Gastroesophageal sphincter (tissue), 4 donors: ENCODE results near the gene ZNF436. TPM values are rescaled to one million over a fixed set of nuclear protein-coding genes. Genes with fewer than 3 reads are reported as not detected.

Experiments used
- ATAC-seq: fragments of 150-250 bp; one replicate; pipeline ENCODE4 v1.9.1; 2016; ENCODE audit warnings: mild to moderate bottlenecking, moderate library complexity
- H3K27ac ChIP-seq, 4 donors: fragments of 200-600 bp; sonication (generic) in 3 of 4; 1 replicate in 3 of 4; 2 replicates in 1 of 4; pipeline ENCODE4 v1.5.1; 2016 to 2019
- H3K27me3 ChIP-seq: fragments of 200-600 bp; sonication (generic); one replicate; pipeline ENCODE4 v1.5.1; 2019
- H3K36me3 ChIP-seq, 2 donors: fragments of 200-600 bp; sonication (generic); one replicate each; pipeline ENCODE4 v1.5.1; 2019; ENCODE audit warnings: control low read depth in 1 of 2
- H3K4me1 ChIP-seq, 3 donors: fragments of 200-600 bp; sonication (generic); 1 replicate in 2 of 3; 2 replicates in 1 of 3; pipeline ENCODE4 v1.5.1; 2016 to 2019; ENCODE audit warnings: control low read depth in 2 of 3
- H3K4me3 ChIP-seq, 2 donors: fragments of 200-600 bp; sonication (generic); one replicate each; pipeline ENCODE4 v1.5.1; 2019; ENCODE audit warnings: mild to moderate bottlenecking in 1 of 2, moderate library complexity in 1 of 2
- H3K9me3 ChIP-seq, 3 donors: fragments of 200-600 bp; sonication (generic); one replicate each; pipeline ENCODE4 v1.5.1; 2017 to 2019; ENCODE audit warnings: control low read depth in 2 of 3
- CTCF ChIP-seq, 4 experiments: fragments of 200-600 bp in 2 of 4; fragments of 450-650 bp in 2 of 4; sonication (generic) in 1 of 4; IDR thresholded peaks; one replicate each; pipeline ENCODE4 v1.5.1; 2017 to 2019; ENCODE audit warnings: antibody characterized with exemption in 4 of 4, mild to moderate bottlenecking in 2 of 4, moderate library complexity in 2 of 4
- EP300 ChIP-seq: sonication (generic); formaldehyde crosslinking; IDR thresholded peaks from one replicate; pipeline ENCODE4 v1.6.1; 2017; ENCODE audit warnings: antibody characterized with exemption, mild to moderate bottlenecking
- POLR2A ChIP-seq, 2 donors: fragments of 450-650 bp; IDR thresholded peaks; one replicate each; pipeline ENCODE4 v1.6.1; 2017; ENCODE audit warnings: antibody characterized with exemption in 2 of 2, mild to moderate bottlenecking in 2 of 2, moderate library complexity in 1 of 2
- POLR2AphosphoS5 ChIP-seq: sonication (generic); formaldehyde crosslinking; IDR thresholded peaks from one replicate; pipeline ENCODE4 v1.6.1; 2017; ENCODE audit warnings: antibody characterized with exemption
- WGBS, 2 donors: methylation state at CpG; one replicate each; pipeline ENCODE4 v1.1.5; 2018; ENCODE audit warnings: low coverage in 1 of 2; 5-methylcytosine and 5-hydroxymethylcytosine counted together
- total RNA-seq, 4 donors: library from RNA; depleted of rRNA; stranded (reverse); fragments of >200 nt; gene quantifications; one replicate each; pipeline ENCODE4 v1.1.0, GENCODE V29; 2016

The ZNF436 gene
- total RNA-seq, 4 donors from 2014 or later = 14.9 to 18.8 (median 16.6) TPM

DNA sequence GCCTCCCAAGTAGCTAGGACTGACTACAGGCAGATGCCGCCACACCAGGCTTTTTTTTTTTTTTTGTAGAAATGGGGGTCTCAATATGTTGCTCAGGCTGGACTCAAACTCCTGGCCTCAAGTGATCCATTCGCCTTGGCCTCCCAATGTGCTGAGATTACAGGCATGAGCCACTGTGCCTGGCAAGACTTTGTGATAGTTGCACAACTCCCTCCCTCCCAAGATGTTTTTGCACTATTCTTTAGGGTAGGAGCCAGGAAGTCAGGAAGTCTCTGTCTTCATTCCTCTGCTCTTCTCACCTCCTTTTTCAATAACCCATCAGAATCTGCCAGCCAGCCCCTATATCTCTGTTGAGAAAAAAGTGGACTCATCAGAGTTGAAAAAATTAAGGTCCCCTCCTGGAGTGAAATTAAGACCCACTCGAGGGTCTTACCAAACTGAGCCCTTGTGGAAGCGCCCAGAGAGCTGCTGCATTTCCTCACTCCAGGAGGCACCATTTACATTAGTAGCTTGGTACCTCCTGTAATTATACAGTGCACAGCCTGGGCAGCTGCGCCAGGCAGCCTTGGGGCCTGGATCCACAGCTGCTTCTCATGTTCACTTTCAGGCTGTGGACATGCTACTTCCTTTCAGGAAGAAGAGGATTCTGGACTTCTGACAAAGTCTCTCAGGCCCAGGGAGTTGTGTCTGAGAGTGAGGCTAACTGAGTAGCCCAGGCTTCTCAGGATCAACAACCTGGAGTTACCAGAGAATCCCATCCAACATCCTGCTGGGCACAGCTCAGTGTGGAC is 30.9 kb upstream of the ZNF436 start:
- TF ChIP-seq CTCF (IDR thresholded peaks at IDR 0.05) (no peak), EP300 (no peak), POLR2AphosphoS5 (no peak), POLR2A (IDR thresholded peaks at IDR 0.05) (no peak)
- peak overlapping the region in 3 of 4 donors; percentile 53 to 79 (median 75) for H3K27ac ChIP-seq
- peak; percentile 61 for ATAC-seq
- no peaks in the 10 kb centered on the region for H3K9me3 ChIP-seq
- WGBS, 2 donors = 65 to 78% methylated on average over 3 of the region's 5 CpGs
- peaks cover 0 to 55% of the 10 kb centered on the region in 2 donors for H3K36me3 ChIP-seq
- H3K4me1 ChIP-seq = peaks cover 2 to 50% (median 21%) of the 10 kb centered on the region in 3 donors
- H3K4me3 ChIP-seq = no peak overlapping the region
- no peaks in the 10 kb centered on the region for H3K27me3 ChIP-seq

GRCh38 chr1:23399229-23399628 is 29.6 kb upstream of the ZNF436 start:
- no peaks in the 10 kb centered on the region for H3K27me3 ChIP-seq
- 80 to 100% methylated on average over 1 of the region's 1 CpG for WGBS, 2 donors
- peaks cover 0 to 63% of the 10 kb centered on the region in 2 donors for H3K36me3 ChIP-seq
- H3K4me1 ChIP-seq = peaks cover 2 to 57% (median 25%) of the 10 kb centered on the region in 3 donors
- no peak overlapping the region for H3K4me3 ChIP-seq
- no peak for ATAC-seq
- TF ChIP-seq POLR2AphosphoS5 (no peak), EP300 (no peak), CTCF (IDR thresholded peaks at IDR 0.05) (no peak), POLR2A (IDR thresholded peaks at IDR 0.05) (no peak)
- no peak overlapping the region for H3K27ac ChIP-seq
- no peaks in the 10 kb centered on the region for H3K9me3 ChIP-seq

DNA sequence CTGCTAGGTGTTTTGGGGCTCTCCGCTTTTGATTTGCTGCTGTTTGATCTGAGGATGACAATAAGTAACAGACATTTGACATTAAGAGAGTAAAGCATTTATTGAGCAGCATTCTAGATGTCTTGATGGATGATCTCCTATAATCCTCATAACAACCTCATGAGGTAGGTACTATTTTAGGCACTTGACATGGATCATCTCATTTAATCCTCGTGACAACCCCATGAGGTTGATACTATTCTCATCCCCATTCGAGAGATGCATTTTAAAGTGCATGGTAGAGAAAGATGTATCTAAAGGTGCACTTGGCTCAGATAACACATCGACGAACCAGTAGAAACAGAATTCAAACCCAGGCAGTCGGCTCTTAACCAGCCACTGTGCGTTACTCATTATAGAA is 28.3 kb upstream of the ZNF436 start:
- no peak for ATAC-seq
- WGBS, 2 donors = 86 to 93% methylated on average over 6 to 7 of the region's 7 CpGs
- Histone ChIP-seq H3K4me3 (no peak overlapping the region), H3K27ac (no peak overlapping the region), H3K27me3 (no peaks in the 10 kb centered on the region), H3K4me1 (peaks cover 0 to 55% (median 20%) of the 10 kb centered on the region in 3 donors), H3K9me3 (no peaks in the 10 kb centered on the region), H3K36me3 (peaks cover 0 to 76% of the 10 kb centered on the region in 2 donors)
- TF ChIP-seq CTCF (IDR thresholded peaks at IDR 0.05) (no peak), EP300 (no peak), POLR2AphosphoS5 (no peak), POLR2A (IDR thresholded peaks at IDR 0.05) (no peak)

GRCh38 chr1:23396380-23396779 is 26.7 kb upstream of the ZNF436 start:
- ATAC-seq = no peak
- no peak overlapping the region for H3K27ac ChIP-seq
- no peaks in the 10 kb centered on the region for H3K27me3 ChIP-seq
- peaks cover 0 to 62% of the 10 kb centered on the region in 2 donors for H3K36me3 ChIP-seq
- 67 to 93% methylated on average over 1 to 2 of the region's 2 CpGs for WGBS, 2 donors
- H3K4me3 ChIP-seq = no peak overlapping the region
- no peaks in the 10 kb centered on the region for H3K9me3 ChIP-seq
- TF ChIP-seq POLR2A (IDR thresholded peaks at IDR 0.05) (no peak), EP300 (no peak), POLR2AphosphoS5 (no peak)
- peaks cover 0 to 44% (median 17%) of the 10 kb centered on the region in 3 donors for H3K4me1 ChIP-seq

DNA sequence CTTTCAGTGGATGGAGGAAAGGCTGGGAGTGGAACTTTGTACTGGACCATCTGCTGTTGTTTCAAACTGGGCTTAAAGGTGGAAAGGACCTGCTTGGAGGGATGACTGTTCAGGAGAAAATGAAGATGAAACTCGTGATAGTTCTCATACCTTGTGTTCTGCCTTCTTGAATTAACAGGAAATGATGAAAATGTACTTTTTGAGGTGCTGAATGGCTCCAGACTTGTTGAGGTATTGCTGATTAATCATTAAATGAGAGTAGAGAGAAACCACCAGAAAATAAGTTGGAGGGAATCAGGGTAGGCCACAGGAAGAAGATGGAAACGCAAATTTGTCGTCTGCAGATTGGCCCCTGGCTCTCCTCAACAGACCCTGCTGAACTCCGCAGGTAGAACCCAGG is 26.2 kb upstream of the ZNF436 start:
- no peaks in the 10 kb centered on the region for H3K9me3 ChIP-seq
- no peak for ATAC-seq
- peak overlapping the region in 2 of 4 donors; percentile 78 to 79 for H3K27ac ChIP-seq
- H3K36me3 ChIP-seq = peaks cover 0 to 60% of the 10 kb centered on the region in 2 donors
- H3K4me1 ChIP-seq = peaks cover 0 to 39% (median 17%) of the 10 kb centered on the region in 3 donors
- no peaks in the 10 kb centered on the region for H3K27me3 ChIP-seq
- WGBS, 2 donors = 80 to 87% methylated on average over 1 to 4 of the region's 4 CpGs
- no peak overlapping the region for H3K4me3 ChIP-seq
- no peak for TF ChIP-seq POLR2A (IDR thresholded peaks at IDR 0.05)
- TF ChIP-seq POLR2AphosphoS5 = no peak
